ENCODE data around the gene DSP. TPM values are rescaled to one million over a fixed set of nuclear protein-coding genes. Genes with fewer than 3 reads are reported as not detected.
A peak's percentile ranks its signal among the peaks of the same experiment; 100 is the strongest.

The DSP gene
- total and polyA plus RNA-seq, 5 experiments from 2014 or later, result 0.47 to 0.60 TPM; not detected in 3

DNA sequence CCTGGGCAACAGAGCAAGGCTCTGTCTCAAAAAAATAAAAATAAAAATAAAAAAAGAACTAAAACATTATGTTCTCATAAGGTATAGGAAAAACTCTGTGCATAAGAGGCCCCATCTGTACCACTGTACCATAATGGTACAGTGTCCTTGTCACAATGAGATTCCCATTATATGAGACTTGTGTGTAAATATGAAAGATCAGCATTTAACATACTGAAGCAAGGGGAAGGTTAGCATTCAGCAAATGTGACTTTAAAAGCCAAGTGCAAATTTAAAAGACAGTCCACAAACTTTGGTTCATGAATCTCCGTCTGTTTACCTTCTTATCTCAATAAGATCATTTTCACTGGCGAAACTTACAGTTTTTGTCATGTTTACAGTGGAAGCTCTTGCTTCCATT is 16.2 kb downstream of the DSP start:
- no peak for DNase-seq
- POLR2A ChIA-PET, result no interaction called here
- H3K27ac Mint-ChIP-seq, result no peak overlapping the region
- H3K4me3 Mint-ChIP-seq, result no peak overlapping the region
- no peaks in the 10 kb centered on the region for H3K36me3 Mint-ChIP-seq
- H3K4me1 Mint-ChIP-seq, result no peaks in the 10 kb centered on the region
- H3K27me3 Mint-ChIP-seq, result peaks cover 18 to 42% (median 32%) of the 10 kb centered on the region in 5 donors
- H3K9me3 Mint-ChIP-seq, result no peaks in the 10 kb centered on the region
- no peak for ATAC-seq

DNA sequence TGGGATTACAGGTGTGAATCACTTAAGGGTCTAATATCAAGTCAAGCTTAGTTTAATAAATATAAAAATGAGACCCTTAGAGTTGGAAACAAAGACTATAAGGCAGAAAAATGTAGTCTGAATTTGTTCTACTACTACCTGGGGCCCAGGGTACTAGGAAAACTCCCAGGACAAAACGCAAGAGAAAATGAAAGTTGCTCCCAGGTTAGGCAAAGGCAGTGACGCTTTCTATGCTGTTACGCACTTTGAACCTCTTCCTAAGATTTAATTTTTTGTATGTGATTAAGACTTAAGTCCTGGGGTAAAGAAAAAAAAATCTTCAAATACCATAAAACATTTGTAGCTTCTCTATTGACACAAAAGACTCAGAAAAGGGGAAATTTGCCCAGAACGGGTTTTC is 17.3 kb downstream of the DSP start:
- H3K36me3 Mint-ChIP-seq, result no peaks in the 10 kb centered on the region
- no peak for DNase-seq
- no peaks in the 10 kb centered on the region for H3K9me3 Mint-ChIP-seq
- POLR2A ChIA-PET, result no interaction called here
- H3K27me3 Mint-ChIP-seq, result peaks cover 20 to 43% (median 28%) of the 10 kb centered on the region in 5 donors
- no peak overlapping the region for H3K4me3 Mint-ChIP-seq
- no peaks in the 10 kb centered on the region for H3K4me1 Mint-ChIP-seq
- ATAC-seq, result no peak
- H3K27ac Mint-ChIP-seq, result no peak overlapping the region

DNA sequence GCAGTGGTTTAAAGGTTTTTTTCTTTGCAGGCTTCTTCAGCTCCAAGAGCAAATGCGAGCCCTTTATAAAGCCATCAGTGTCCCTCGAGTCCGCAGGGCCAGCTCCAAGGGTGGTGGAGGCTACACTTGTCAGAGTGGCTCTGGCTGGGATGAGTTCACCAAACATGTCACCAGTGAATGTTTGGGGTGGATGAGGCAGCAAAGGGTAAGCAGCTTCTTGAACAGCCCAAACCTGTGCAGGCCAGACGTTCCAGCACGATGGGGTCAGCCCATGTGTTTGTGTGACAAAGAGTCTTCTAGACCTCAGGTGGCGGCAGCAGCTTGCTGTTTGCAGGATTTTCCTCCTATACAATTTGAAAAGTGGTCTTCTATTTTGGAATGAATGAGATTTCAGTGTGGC is 17.7 kb downstream of the DSP start:
- no peak for DNase-seq
- no peaks in the 10 kb centered on the region for H3K4me1 Mint-ChIP-seq
- H3K9me3 Mint-ChIP-seq, result no peaks in the 10 kb centered on the region
- POLR2A ChIA-PET, result no interaction called here
- H3K27me3 Mint-ChIP-seq, result peaks cover 20 to 43% (median 25%) of the 10 kb centered on the region in 5 donors
- no peak overlapping the region for H3K4me3 Mint-ChIP-seq
- no peaks in the 10 kb centered on the region for H3K36me3 Mint-ChIP-seq
- no peak for ATAC-seq
- H3K27ac Mint-ChIP-seq, result no peak overlapping the region

DNA sequence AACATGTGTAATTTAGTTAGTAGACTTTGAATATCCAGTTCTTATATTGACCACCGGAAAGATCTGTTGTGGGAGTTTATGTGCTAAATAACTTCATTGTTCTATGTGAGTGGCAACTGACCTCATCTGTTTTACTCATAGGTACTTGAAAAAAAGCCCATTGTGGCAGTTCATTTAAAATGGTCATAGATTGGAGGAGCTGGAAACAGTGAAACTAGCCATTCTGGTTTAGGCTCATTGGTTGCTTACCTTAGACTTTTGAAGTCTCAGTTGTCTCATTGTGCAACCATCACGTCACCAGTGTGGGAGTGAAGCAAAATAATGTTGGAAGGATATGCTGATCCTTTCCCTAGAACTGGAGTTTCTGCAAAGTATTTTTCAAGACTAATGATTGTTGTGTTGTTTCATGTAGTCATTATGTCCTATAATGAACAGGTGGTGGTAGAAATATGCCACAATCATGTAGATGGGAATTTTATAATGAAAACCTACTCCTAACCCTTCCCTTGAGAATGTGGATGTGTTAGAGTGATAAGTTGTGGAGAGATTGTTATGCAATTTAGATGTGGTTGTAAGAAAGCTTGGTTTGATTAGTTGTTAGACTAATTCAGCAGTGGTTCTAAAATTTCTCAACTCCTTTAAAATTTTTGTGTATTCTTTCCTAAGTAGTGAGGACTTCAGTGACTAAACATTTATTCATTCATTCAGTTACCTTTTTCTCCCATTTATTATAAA is 18.3 kb downstream of the DSP start:
- H3K9me3 Mint-ChIP-seq, result no peaks in the 10 kb centered on the region
- no peak overlapping the region for H3K27ac Mint-ChIP-seq
- no peak for ATAC-seq
- H3K4me1 Mint-ChIP-seq, result no peaks in the 10 kb centered on the region
- H3K36me3 Mint-ChIP-seq, result no peaks in the 10 kb centered on the region
- no peak overlapping the region for H3K4me3 Mint-ChIP-seq
- DNase-seq, result no peak
- peaks cover 22 to 42% (median 25%) of the 10 kb centered on the region in 5 donors for H3K27me3 Mint-ChIP-seq
- POLR2A ChIA-PET, result no interaction called here

DNA sequence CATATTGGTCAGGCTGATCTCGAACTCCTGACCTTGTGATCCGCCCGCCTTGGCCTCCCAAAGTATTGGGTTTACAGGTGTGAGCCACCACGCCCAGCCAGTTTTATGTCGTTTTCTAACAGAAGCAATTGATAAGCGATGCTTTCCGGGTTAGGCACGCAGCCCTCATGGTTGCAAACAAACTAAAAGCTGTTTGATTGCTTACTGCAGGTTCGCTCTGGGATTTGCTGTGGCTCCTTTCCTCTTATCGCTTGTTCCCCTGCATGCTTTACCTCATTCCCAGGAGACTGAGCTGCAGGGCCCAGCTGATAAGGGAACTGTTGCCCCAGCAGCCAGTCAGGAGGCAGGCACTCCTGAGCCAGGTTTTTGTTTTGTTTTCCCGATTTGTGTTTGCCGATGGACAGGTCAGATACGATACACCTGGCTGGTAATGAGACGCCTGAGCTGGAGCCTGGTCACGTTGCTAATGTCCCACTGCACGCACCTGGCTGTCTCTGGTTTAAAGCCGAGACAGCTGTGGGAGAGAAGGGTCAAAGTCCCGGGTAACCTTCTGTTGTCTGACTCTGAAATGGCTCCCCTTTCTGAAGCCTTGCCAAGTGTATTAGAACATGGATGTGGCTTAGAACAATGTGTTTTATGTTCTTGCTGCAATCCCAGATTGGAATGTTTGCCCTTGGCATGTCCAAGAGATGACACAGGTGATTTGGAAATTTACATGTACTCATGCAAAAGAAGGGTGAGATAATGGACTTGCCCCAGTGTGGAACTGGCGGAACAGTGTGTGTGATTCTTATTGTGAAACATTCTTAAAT is 19.9 kb downstream of the DSP start:
- DNase-seq (no peak), ATAC-seq (no peak)
- peak overlapping the region in 1 of 10 donors; percentile 10 for H3K27ac Mint-ChIP-seq
- peaks cover 15 to 42% (median 22%) of the 10 kb centered on the region in 5 donors for H3K27me3 Mint-ChIP-seq
- no peaks in the 10 kb centered on the region for H3K9me3 Mint-ChIP-seq
- no peak overlapping the region for H3K4me3 Mint-ChIP-seq
- H3K4me1 Mint-ChIP-seq, result no peaks in the 10 kb centered on the region
- H3K36me3 Mint-ChIP-seq, result no peaks in the 10 kb centered on the region
- POLR2A ChIA-PET, result no interaction called here

DNA sequence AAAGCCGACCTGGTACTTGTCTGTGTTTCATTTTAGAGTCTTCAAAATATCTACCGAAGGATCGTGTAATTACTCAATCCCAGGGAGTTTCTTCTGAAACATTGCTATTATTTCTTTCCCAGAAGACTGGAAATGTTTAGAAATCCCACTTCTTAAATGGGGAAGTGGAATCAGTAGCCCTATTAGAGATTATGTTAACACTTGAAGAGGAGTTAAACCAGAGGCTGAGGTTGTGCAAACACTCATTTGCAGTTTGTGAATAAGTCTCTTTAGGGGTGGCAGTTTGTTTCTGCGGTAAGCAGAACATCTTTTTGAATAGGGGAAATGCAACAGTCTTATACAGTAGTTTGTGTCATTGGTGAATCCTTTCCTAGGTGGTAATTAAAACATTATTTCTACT is 21.3 kb downstream of the DSP start:
- H3K9me3 Mint-ChIP-seq, result no peaks in the 10 kb centered on the region
- no peak overlapping the region for H3K27ac Mint-ChIP-seq
- H3K4me1 Mint-ChIP-seq, result no peaks in the 10 kb centered on the region
- DNase-seq, result no peak
- H3K4me3 Mint-ChIP-seq, result no peak overlapping the region
- POLR2A ChIA-PET, result no interaction called here
- no peaks in the 10 kb centered on the region for H3K36me3 Mint-ChIP-seq
- ATAC-seq, result no peak
- H3K27me3 Mint-ChIP-seq, result peaks cover 14 to 38% (median 24%) of the 10 kb centered on the region in 5 donors

DNA sequence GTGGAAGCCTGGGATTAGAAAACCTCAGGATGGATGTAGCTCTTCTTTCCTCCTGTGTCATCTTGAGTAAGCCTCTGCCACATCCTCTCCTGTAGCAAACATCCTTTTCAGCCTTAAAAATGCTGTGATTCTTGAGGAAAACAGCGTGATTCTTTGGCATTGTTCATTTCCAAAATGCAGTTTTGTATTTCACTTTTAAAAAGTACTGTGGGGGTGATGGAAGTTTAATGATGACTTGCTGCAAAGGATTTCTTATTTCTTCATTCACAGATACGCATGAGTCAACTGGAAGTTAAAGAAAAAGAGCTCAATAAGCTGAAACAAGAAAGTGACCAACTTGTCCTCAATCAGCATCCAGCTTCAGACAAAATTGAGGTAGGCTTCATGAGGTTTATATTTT is 24.6 kb downstream of the DSP start:
- Mint-ChIP-seq H3K9me3 (no peaks in the 10 kb centered on the region), H3K36me3 (peaks cover 0 to 3% (median 0%) of the 10 kb centered on the region in 3 donors), H3K4me1 (no peaks in the 10 kb centered on the region), H3K4me3 (no peak overlapping the region), H3K27ac (no peak overlapping the region), H3K27me3 (peaks cover 16 to 62% (median 40%) of the 10 kb centered on the region in 5 donors)
- ATAC-seq (no peak), DNase-seq (no peak)
- POLR2A ChIA-PET, result no interaction called here

DNA sequence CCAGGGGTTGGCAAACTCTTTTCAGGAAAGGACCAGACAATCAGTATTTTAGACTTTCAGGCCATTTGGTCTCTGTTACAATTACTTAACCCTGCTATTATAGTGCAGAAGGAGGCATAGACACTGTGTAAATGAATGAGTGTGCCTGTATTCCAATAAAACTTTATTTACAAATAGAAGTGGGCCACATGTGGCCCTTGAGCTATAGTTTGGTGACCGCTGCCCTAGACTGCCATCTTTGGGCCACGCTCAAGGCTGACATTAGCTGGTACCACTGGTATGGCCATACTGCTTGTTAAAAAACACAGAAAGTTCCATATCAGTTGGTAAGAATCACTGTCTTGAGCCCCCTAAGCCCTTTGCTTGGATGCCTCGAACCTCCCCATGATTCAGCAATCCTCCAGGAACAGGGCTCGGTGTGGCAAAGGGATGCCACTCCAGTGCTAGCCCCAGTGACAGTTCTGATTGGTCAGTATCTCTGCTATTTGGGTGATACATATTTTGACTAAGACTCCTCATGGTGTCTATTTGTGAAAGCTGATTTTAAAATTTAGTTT is 25.2 kb downstream of the DSP start:
- no peak for DNase-seq
- H3K4me1 Mint-ChIP-seq, result no peaks in the 10 kb centered on the region
- H3K9me3 Mint-ChIP-seq, result no peaks in the 10 kb centered on the region
- peaks cover 0 to 3% (median 0%) of the 10 kb centered on the region in 3 donors for H3K36me3 Mint-ChIP-seq
- peaks cover 10 to 56% (median 36%) of the 10 kb centered on the region in 5 donors for H3K27me3 Mint-ChIP-seq
- POLR2A ChIA-PET, result no interaction called here
- no peak for ATAC-seq
- no peak overlapping the region for H3K4me3 Mint-ChIP-seq
- no peak overlapping the region for H3K27ac Mint-ChIP-seq

DNA sequence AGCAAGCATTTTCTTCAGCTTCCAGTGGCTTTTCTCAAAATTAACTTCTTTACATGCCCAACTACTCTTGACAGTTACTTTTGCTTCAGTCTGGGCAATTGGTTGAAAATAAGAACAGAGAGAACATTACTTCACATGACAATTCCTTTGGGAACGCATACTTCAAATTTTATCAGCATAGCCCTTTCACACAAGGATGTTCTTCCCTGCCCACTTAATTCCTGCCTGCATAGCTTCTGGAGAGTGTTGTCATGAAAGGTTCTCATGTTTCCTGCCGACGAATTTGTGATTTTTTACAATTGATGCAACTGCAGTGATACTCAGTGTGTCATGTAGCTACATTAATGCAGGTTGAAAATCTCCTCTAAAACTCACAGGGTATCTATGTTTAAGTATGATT is 26.6 kb downstream of the DSP start:
- POLR2A ChIA-PET, result no interaction called here
- ATAC-seq (no peak), DNase-seq (no peak)
- no peak overlapping the region for H3K4me3 Mint-ChIP-seq
- no peaks in the 10 kb centered on the region for H3K9me3 Mint-ChIP-seq
- peaks cover 0 to 3% (median 0%) of the 10 kb centered on the region in 3 donors for H3K36me3 Mint-ChIP-seq
- no peaks in the 10 kb centered on the region for H3K4me1 Mint-ChIP-seq
- H3K27me3 Mint-ChIP-seq, result peaks cover 10 to 47% (median 33%) of the 10 kb centered on the region in 5 donors
- no peak overlapping the region for H3K27ac Mint-ChIP-seq

DNA sequence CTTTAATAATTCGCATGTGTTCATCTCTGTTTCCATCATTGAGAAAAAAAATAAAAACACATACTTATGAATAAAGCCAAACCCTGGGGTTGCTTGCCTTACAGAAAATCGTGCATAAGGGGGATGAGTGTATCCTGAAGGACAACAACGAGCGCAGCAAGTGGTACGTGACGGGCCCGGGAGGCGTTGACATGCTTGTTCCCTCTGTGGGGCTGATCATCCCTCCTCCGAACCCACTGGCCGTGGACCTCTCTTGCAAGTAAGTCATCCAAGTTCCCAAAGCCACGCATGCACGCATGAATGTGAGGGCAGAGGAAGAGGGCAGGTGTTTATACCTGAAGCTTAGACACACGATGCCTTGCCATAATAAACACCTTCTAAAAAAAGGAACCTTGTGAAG is 27.6 kb downstream of the DSP start:
- POLR2A ChIA-PET, result no interaction called here
- H3K36me3 Mint-ChIP-seq, result peaks cover 0 to 3% (median 0%) of the 10 kb centered on the region in 3 donors
- DNase-seq (no peak), ATAC-seq (no peak)
- H3K4me3 Mint-ChIP-seq, result no peak overlapping the region
- H3K27me3 Mint-ChIP-seq, result peaks cover 7 to 44% (median 33%) of the 10 kb centered on the region in 5 donors
- H3K9me3 Mint-ChIP-seq, result no peaks in the 10 kb centered on the region
- no peaks in the 10 kb centered on the region for H3K4me1 Mint-ChIP-seq
- no peak overlapping the region for H3K27ac Mint-ChIP-seq

DNA sequence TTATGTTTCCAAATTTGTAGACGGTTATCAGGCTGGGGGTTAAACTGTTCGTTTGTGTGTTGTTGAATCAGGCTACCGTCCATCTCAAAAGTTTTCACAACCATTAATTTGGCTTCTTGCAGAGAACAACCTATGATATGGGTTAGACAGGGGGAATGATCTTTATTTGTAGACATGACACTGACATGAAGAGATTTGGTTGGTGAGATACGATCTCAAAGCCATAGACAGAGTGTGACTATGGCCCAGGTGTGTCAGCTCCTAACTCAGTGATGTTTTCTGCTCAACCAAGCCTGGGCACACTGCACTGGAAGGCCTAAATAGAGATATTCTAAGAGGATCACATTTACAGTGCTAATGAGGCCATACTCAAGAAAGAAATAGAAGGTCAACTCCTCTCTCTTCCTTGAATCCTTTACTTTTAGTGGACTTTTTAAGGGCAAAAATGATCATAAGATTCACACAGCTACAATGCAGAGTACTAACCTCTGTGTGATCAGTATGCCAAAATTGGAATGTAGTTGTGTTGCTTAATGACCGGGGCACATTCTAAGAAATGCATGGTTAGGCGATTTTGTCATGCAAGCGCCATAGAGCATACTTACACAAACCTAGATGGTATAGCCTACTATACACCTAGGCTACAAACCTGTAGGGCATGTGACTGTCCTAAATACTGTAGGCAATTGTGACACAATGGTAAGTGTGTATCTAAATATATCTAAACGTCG is 30.9 kb downstream of the DSP start:
- Mint-ChIP-seq H3K27me3 (peaks cover 9 to 42% (median 35%) of the 10 kb centered on the region in 5 donors), H3K4me3 (no peak overlapping the region), H3K36me3 (peaks cover 0 to 3% (median 0%) of the 10 kb centered on the region in 3 donors), H3K9me3 (no peaks in the 10 kb centered on the region), H3K4me1 (no peaks in the 10 kb centered on the region), H3K27ac (no peak overlapping the region)
- POLR2A ChIA-PET, result no interaction called here
- DNase-seq, result no peak
- no peak for ATAC-seq

DNA sequence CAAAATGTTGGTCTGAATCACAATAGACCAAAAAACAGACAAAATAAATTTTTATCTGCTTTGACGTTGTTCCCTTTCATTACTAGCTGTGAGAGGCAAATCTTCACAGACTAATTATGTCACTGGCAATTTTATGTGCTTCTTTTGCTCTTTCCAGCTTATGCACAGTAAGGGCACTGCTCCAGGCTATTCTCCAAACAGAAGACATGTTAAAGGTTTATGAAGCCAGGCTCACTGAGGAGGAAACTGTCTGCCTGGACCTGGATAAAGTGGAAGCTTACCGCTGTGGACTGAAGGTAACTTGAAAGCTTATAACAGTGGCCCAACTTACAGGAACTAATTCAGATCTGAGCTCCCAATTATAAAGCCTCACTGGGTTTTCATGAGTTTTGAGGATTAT is 33.0 kb downstream of the DSP start:
- POLR2A ChIA-PET, result no interaction called here
- Mint-ChIP-seq H3K4me3 (no peak overlapping the region), H3K9me3 (no peaks in the 10 kb centered on the region), H3K27me3 (peaks cover 11 to 35% (median 28%) of the 10 kb centered on the region in 5 donors), H3K4me1 (no peaks in the 10 kb centered on the region), H3K36me3 (peaks cover 0 to 3% (median 0%) of the 10 kb centered on the region in 3 donors), H3K27ac (no peak overlapping the region)
- ATAC-seq (no peak), DNase-seq (no peak)

DNA sequence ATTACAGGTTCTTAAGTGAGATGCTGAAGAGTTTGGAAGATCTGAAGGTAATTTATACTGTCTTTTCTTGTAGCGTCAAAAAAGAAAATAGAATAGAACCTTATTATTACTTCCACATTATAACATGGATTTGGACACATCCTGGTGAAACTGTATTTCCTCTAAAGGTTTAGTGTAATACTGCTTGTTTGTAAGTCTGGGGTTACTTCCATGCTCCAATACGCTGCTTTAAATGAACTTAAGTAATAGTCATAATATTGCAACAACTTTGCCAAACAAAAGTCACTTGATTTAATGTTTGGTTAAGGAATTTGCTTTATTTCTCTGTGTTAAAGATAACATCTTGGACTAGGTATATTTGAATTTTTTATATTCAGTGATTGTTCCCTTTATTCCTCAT is 37.0 kb downstream of the DSP start:
- H3K36me3 Mint-ChIP-seq, result no peaks in the 10 kb centered on the region
- H3K27me3 Mint-ChIP-seq, result peaks cover 8 to 22% (median 12%) of the 10 kb centered on the region in 5 donors
- ATAC-seq, result no peak
- DNase-seq, result no peak
- H3K9me3 Mint-ChIP-seq, result no peaks in the 10 kb centered on the region
- H3K4me3 Mint-ChIP-seq, result no peak overlapping the region
- POLR2A ChIA-PET, result no interaction called here
- H3K27ac Mint-ChIP-seq, result no peak overlapping the region
- H3K4me1 Mint-ChIP-seq, result no peaks in the 10 kb centered on the region

Measured in naive thymus-derived CD8-positive, alpha-beta T cell (primary cell).